ENCODE data around the gene SIK3.

GRCh38 chr11:117045956-117046355 lies 52.3 kb downstream of the SIK3 start:
- TF ChIP-seq POLR2AphosphoS5 (IDR thresholded peaks at IDR 0.05; ENCODE audit: low read depth, low read length) (no peak), REST (IDR thresholded peaks at IDR 0.05; ENCODE audit: insufficient read depth in 1 of 2, low read depth in 2 of 2, low read length in 2 of 2) (no peak), SIN3A (IDR thresholded peaks at IDR 0.05; ENCODE audit: borderline replicate concordance, insufficient read depth, low read length) (no peak), TAF1 (IDR thresholded peaks at IDR 0.05; ENCODE audit: borderline replicate concordance, insufficient read depth, low read length) (no peak), FOXP2 (optimal IDR thresholded peaks at IDR 0.05; ENCODE audit: borderline replicate concordance, extremely low read depth, extremely low read length, insufficient read depth) (no peak)
